Activated CD4-positive, alpha-beta memory T cell treated with anti-CD3 and anti-CD28 coated beads for 36 hours (primary cell): ENCODE results near the gene PCDHGC5. TPM values are rescaled to one million over a fixed set of nuclear protein-coding genes. Genes with fewer than 3 reads are reported as not detected.
A peak's percentile ranks its signal among the peaks of the same experiment; 100 is the strongest.

Experiments used
- CTCF ChIA-PET: fragments of 350-600 bp; sonication (Branson Sonifier 250); formaldehyde crosslinking; loops from one replicate; lab custom pipeline; 2021; ENCODE audit warnings: antibody characterized with exemption, inconsistent platforms; lab: Charles Lee
- POLR2A ChIA-PET: fragments of 350-600 bp; sonication (Branson Sonifier 250); formaldehyde crosslinking; loops from one replicate; lab custom pipeline; 2021; ENCODE audit warnings: antibody characterized with exemption; lab: Charles Lee
- DNase-seq: peaks from one replicate; pipeline ENCODE4 v3.0.0-alpha.2; 2020
- H3K27ac Mint-ChIP-seq: one replicate; pipeline ENCODE4 v1.8.0; 2021; ENCODE audit warnings: mixed read lengths
- H3K27me3 Mint-ChIP-seq: one replicate; pipeline ENCODE4 v1.8.0; 2021; ENCODE audit warnings: mixed read lengths
- H3K36me3 Mint-ChIP-seq: one replicate; pipeline ENCODE4 v1.8.0; 2021; ENCODE audit warnings: mixed read lengths
- H3K4me1 Mint-ChIP-seq: one replicate; pipeline ENCODE4 v1.8.0; 2021; ENCODE audit warnings: low read depth, mixed read lengths
- H3K4me3 Mint-ChIP-seq: one replicate; pipeline ENCODE4 v1.8.0; 2021; ENCODE audit warnings: mild to moderate bottlenecking, mixed read lengths
- H3K9me3 Mint-ChIP-seq: one replicate; pipeline ENCODE4 v1.8.0; 2021; ENCODE audit warnings: mixed read lengths
- intact Hi-C: fragments of 100-400 bp; cut with micrococcal nuclease; formaldehyde crosslinking; loops from one replicate; pipeline ENCODE4 v1.15.1; 2023
- total RNA-seq, 2 experiments: library from RNA; stranded (reverse); gene quantifications; one replicate each; pipeline ENCODE4 v1.2.3, GENCODE V29; 2021

The PCDHGC5 gene
- total RNA-seq, 2 experiments from 2014 or later: not detected

GRCh38 chr5:141524604-141525597 lies 36.0 kb downstream of the PCDHGC5 start:
- intact Hi-C loops: loop anchor here (2.0 kb wide), 1 partner anchor 34 kb away; no protein-coding TSS in a partner anchor
- CTCF ChIA-PET: interaction anchor here (0.6 to 9.1 kb wide), 29 partner anchors 10 to 1866 kb away, joined by 3 to 139 read pairs (median 6); partner anchors contain the start of genes PCDHGA10, PCDHGA11, PCDHGA12 and PCDHGB3
- Mint-ChIP-seq H3K9me3 (no peaks in the 10 kb centered on the region), H3K4me1 (peaks cover 36% of the 10 kb centered on the region), H3K4me3 (no peak overlapping the region), H3K27me3 (no peaks in the 10 kb centered on the region), H3K27ac (peak overlapping the region; percentile 15), H3K36me3 (peaks cover 66% of the 10 kb centered on the region)
- DNase-seq: peak; percentile 60
- POLR2A ChIA-PET: no interaction called here

- Mint-ChIP-seq H3K9me3 (no peaks in the 10 kb centered on the region), H3K27ac (no peak overlapping the region), H3K27me3 (no peaks in the 10 kb centered on the region), H3K36me3 (peaks cover 58% of the 10 kb centered on the region), H3K4me3 (no peak overlapping the region), H3K4me1 (peaks cover 35% of the 10 kb centered on the region)
- intact Hi-C loops: loop anchor here (2.0 kb wide), 1 partner anchor 33 kb away; no protein-coding TSS in a partner anchor
- DNase-seq: no peak
- POLR2A ChIA-PET: no interaction called here
- CTCF ChIA-PET: interaction anchor here (0.6 to 9.1 kb wide), 14 partner anchors 9 to 113 kb away, joined by 3 to 139 read pairs (median 8); partner anchors contain the start of genes PCDHGA10, PCDHGA11, PCDHGA12 and PCDHGB7
Observed at GRCh38 chr5:141525653-141526052, 36.8 kb downstream of the PCDHGC5 start.

GRCh38 chr5:141527426-141527825 lies 38.5 kb downstream of the PCDHGC5 start:
- peaks cover 18% of the 10 kb centered on the region for H3K4me1 Mint-ChIP-seq
- no peak overlapping the region for H3K27ac Mint-ChIP-seq
- CTCF ChIA-PET: interaction anchor here (0.8 to 9.1 kb wide), 6 partner anchors 15 to 340 kb away, joined by 3 to 139 read pairs (median 3); partner anchors contain the start of genes PCDHB9 and PCDHGB1
- peaks cover 45% of the 10 kb centered on the region for H3K36me3 Mint-ChIP-seq
- no peaks in the 10 kb centered on the region for H3K27me3 Mint-ChIP-seq
- POLR2A ChIA-PET: no interaction called here
- no peak overlapping the region for H3K4me3 Mint-ChIP-seq
- no peak for DNase-seq
- H3K9me3 Mint-ChIP-seq: no peaks in the 10 kb centered on the region
- intact Hi-C loops: no loop called here

- no peak for DNase-seq
- H3K4me1 Mint-ChIP-seq: peaks cover 11% of the 10 kb centered on the region
- H3K9me3 Mint-ChIP-seq: no peaks in the 10 kb centered on the region
- no peaks in the 10 kb centered on the region for H3K27me3 Mint-ChIP-seq
- intact Hi-C loops: no loop called here
- H3K27ac Mint-ChIP-seq: peak overlapping the region; percentile 59
- ChIA-PET POLR2A (interaction anchor here (1.2 kb wide), 1 partner anchor 13 kb away, joined by 3 read pairs; no protein-coding TSS in a partner anchor), CTCF (interaction anchor here (0.6 to 9.1 kb wide), 8 partner anchors 16 to 551 kb away, joined by 3 to 139 read pairs (median 4); partner anchors contain the start of genes PCDHB9, PCDHGA10 and PCDHGB1)
- H3K36me3 Mint-ChIP-seq: peaks cover 44% of the 10 kb centered on the region
- no peak overlapping the region for H3K4me3 Mint-ChIP-seq
Observed at GRCh38 chr5:141528291-141528984, 39.6 kb downstream of the PCDHGC5 start.

- Mint-ChIP-seq H3K27ac (peak overlapping the region; percentile 59), H3K9me3 (no peaks in the 10 kb centered on the region), H3K27me3 (no peaks in the 10 kb centered on the region), H3K36me3 (peaks cover 45% of the 10 kb centered on the region), H3K4me3 (no peak overlapping the region), H3K4me1 (peaks cover 11% of the 10 kb centered on the region)
- POLR2A ChIA-PET: interaction anchor here (1.2 kb wide), 1 partner anchor 14 kb away, joined by 3 read pairs; no protein-coding TSS in a partner anchor
- intact Hi-C loops: no loop called here
- no peak for DNase-seq
- CTCF ChIA-PET: interaction anchor here (0.6 to 9.1 kb wide), 5 partner anchors 16 to 550 kb away, joined by 4 to 139 read pairs (median 5); partner anchors contain the start of gene PCDHGA10
Observed at GRCh38 chr5:141529002-141529401, 40.1 kb downstream of the PCDHGC5 start.

GRCh38 chr5:141529873-141530272 lies 41.0 kb downstream of the PCDHGC5 start:
- H3K4me3 Mint-ChIP-seq: no peak overlapping the region
- no peak overlapping the region for H3K27ac Mint-ChIP-seq
- H3K4me1 Mint-ChIP-seq: peaks cover 4% of the 10 kb centered on the region
- peaks cover 44% of the 10 kb centered on the region for H3K36me3 Mint-ChIP-seq
- POLR2A ChIA-PET: no interaction called here
- intact Hi-C loops: no loop called here
- no peaks in the 10 kb centered on the region for H3K27me3 Mint-ChIP-seq
- CTCF ChIA-PET: interaction anchor here (1.3 to 1.7 kb wide), 2 partner anchors 28 to 117 kb away, joined by 5 to 10 read pairs; partner anchors contain the start of gene PCDHGA10
- H3K9me3 Mint-ChIP-seq: no peaks in the 10 kb centered on the region
- DNase-seq: no peak

GRCh38 chr5:141532726-141533125 lies 43.8 kb downstream of the PCDHGC5 start:
- POLR2A ChIA-PET: no interaction called here
- Mint-ChIP-seq H3K27me3 (no peaks in the 10 kb centered on the region), H3K9me3 (no peaks in the 10 kb centered on the region), H3K27ac (no peak overlapping the region), H3K4me3 (no peak overlapping the region), H3K4me1 (peaks cover 4% of the 10 kb centered on the region), H3K36me3 (peaks cover 32% of the 10 kb centered on the region)
- CTCF ChIA-PET: interaction anchor here (3.6 kb wide), 1 partner anchor 8 kb away, joined by 27 read pairs; no protein-coding TSS in a partner anchor
- intact Hi-C loops: no loop called here
- no peak for DNase-seq

- ChIA-PET POLR2A (no interaction called here), CTCF (interaction anchor here (0.7 to 4.1 kb wide), 8 partner anchors 10 to 136 kb away, joined by 3 to 27 read pairs (median 4); partner anchors contain the start of genes PCDHGA10, PCDHGA11, PCDHGA12 and PCDHGB5)
- peaks cover 22% of the 10 kb centered on the region for H3K36me3 Mint-ChIP-seq
- no peak overlapping the region for H3K4me3 Mint-ChIP-seq
- no peak for DNase-seq
- no peaks in the 10 kb centered on the region for H3K9me3 Mint-ChIP-seq
- H3K27me3 Mint-ChIP-seq: no peaks in the 10 kb centered on the region
- H3K27ac Mint-ChIP-seq: no peak overlapping the region
- peaks cover 4% of the 10 kb centered on the region for H3K4me1 Mint-ChIP-seq
- intact Hi-C loops: no loop called here
Observed at GRCh38 chr5:141533897-141534296, 45.0 kb downstream of the PCDHGC5 start.

- H3K27ac Mint-ChIP-seq: no peak overlapping the region
- ChIA-PET POLR2A (no interaction called here), CTCF (interaction anchor here (0.6 to 4.1 kb wide), 6 partner anchors 10 to 316 kb away, joined by 3 to 27 read pairs (median 5); partner anchors contain the start of gene PCDHGA10)
- H3K27me3 Mint-ChIP-seq: no peaks in the 10 kb centered on the region
- H3K4me1 Mint-ChIP-seq: peaks cover 4% of the 10 kb centered on the region
- intact Hi-C loops: no loop called here
- no peaks in the 10 kb centered on the region for H3K9me3 Mint-ChIP-seq
- H3K36me3 Mint-ChIP-seq: peaks cover 24% of the 10 kb centered on the region
- no peak overlapping the region for H3K4me3 Mint-ChIP-seq
- DNase-seq: no peak
Observed at GRCh38 chr5:141534492-141535213, 45.8 kb downstream of the PCDHGC5 start.
